Measurements from ENCODE around the gene ZNF283. TPM values are rescaled to one million over a fixed set of nuclear protein-coding genes. Genes with fewer than 3 reads are reported as not detected.

ZNF283 gene
- total and polyA plus RNA-seq, 2 of the 13 experiments (the other 11 are each of a cell fraction or from before 2014, with no cell fraction given) = 2.0 to 11.1 TPM

- H3K4me1 ChIP-seq (ENCODE audit: insufficient read depth, low read length) = no peaks in the 10 kb centered on the region
- FAIRE-seq = no peak
- H3K27ac ChIP-seq (ENCODE audit: extremely low read length, insufficient read depth, low read length) = no peak within 1 kb of the TSS
- intact Hi-C loops (cut with micrococcal nuclease; ENCODE audit: unreplicated experiment) = no loop called here
- H3K4me3 ChIP-seq (replicated peaks in 1 of 3; ENCODE audit: insufficient read depth in 1 of 3, low read depth in 2 of 3, low read length in 3 of 3) = no peak within 1 kb of the TSS
- H2AFZ ChIP-seq (ENCODE audit: low read length) = no peak within 1 kb of the TSS
- DNase-seq (ENCODE audit: low spot score) = no peak
- ATAC-seq = no peak
- 24% methylated on average over 2 of the region's 2 CpGs for WGBS (ENCODE audit: low lambda C conversion rate)
- H3K4me2 ChIP-seq (ENCODE audit: low read depth, low read length) = no peak within 1 kb of the TSS
- H3K36me3 ChIP-seq (replicated peaks in 1 of 2; ENCODE audit: control insufficient read depth in 1 of 2, insufficient read depth in 2 of 2, low read length in 2 of 2) = no peaks in the 10 kb centered on the region
- BruUV-seq (replicated peaks) = no TSS peak
- no peak within 1 kb of the TSS for H3K9ac ChIP-seq (ENCODE audit: insufficient read depth, low read depth, low read length)
- in situ Hi-C loops (cut with HindIII; ENCODE audit: extremely low pct_ligation_motif_present, low pct_unique_long_range_greater_than_20kb) = no loop called here
- peaks cover 83% of the 10 kb centered on the region for H3K9me3 ChIP-seq (ENCODE audit: low read length)
- no peaks in the 10 kb centered on the region for H3K27me3 ChIP-seq (ENCODE audit: control insufficient read depth in 1 of 2, insufficient read depth in 2 of 2, low read length in 2 of 2)
- ChIA-PET CTCF (ENCODE audit: low intra/inter-chr PET ratio, low total read pairs) (no interaction called here), POLR2A (no interaction called here)
- H3K79me2 ChIP-seq (ENCODE audit: insufficient read depth, low read length) = no peaks in the 10 kb centered on the region
- H4K20me1 ChIP-seq (ENCODE audit: insufficient read depth, low read length) = no peaks in the 10 kb centered on the region
- TF ChIP-seq REL (CRISPR knock-in tag; conservative IDR thresholded peaks at IDR 0.05) (no peak), ZNF142 (CRISPR knock-in tag; IDR thresholded peaks at IDR 0.05) (no peak), TRIM24 (CRISPR knock-in tag; IDR thresholded peaks at IDR 0.05) (no peak), ZSCAN29 (CRISPR knock-in tag; conservative IDR thresholded peaks at IDR 0.05) (no peak), FOXP4 (CRISPR knock-in tag; IDR thresholded peaks at IDR 0.05) (no peak), PTBP1 (IDR thresholded peaks at IDR 0.05; ENCODE audit: low read depth, low read length, poor library complexity, severe bottlenecking) (no peak), DR1 (CRISPR knock-in tag; IDR thresholded peaks at IDR 0.05) (no peak), RAD21 (CRISPR knock-in tag; IDR thresholded peaks at IDR 0.05) (no peak), HNF4G (IDR thresholded peaks at IDR 0.05; ENCODE audit: borderline replicate concordance, low read depth, low read length) (no peak), HNF4G (CRISPR knock-in tag; IDR thresholded peaks at IDR 0.05; ENCODE audit: borderline replicate concordance, low read depth) (no peak), ZNF597 (CRISPR knock-in tag; IDR thresholded peaks at IDR 0.05) (no peak), ZNF12 (CRISPR knock-in tag; IDR thresholded peaks at IDR 0.05) (no peak), ZXDC (CRISPR knock-in tag; IDR thresholded peaks at IDR 0.05) (no peak), PAX8 (CRISPR knock-in tag; IDR thresholded peaks at IDR 0.05; ENCODE audit: borderline replicate concordance) (no peak)
Measured at GRCh38 chr19:43883864-43884263, 56.7 kb downstream of the ZNF283 start, which contains the start of gene ZNF404. TSS of gene ZNF404 (minus strand) at chr19:43883964.

Measured in HepG2 (cell line).